Skin of body (tissue), 2 donors: ENCODE measurements around the gene LMO1. TPM values are rescaled to one million over a fixed set of nuclear protein-coding genes. Genes with fewer than 3 reads are reported as not detected.

Experiments used
- DNase-seq: peaks from one replicate; lab custom pipeline; 2025; lab: John Stamatoyannopoulos, UW
- total RNA-seq: library from RNA; depleted of rRNA; stranded (reverse); fragments of >200 nt; gene quantifications from one replicate; pipeline ENCODE4 v1.2.3, GENCODE V29; 2014

The LMO1 gene
- 3.6 TPM for total RNA-seq

DNA sequence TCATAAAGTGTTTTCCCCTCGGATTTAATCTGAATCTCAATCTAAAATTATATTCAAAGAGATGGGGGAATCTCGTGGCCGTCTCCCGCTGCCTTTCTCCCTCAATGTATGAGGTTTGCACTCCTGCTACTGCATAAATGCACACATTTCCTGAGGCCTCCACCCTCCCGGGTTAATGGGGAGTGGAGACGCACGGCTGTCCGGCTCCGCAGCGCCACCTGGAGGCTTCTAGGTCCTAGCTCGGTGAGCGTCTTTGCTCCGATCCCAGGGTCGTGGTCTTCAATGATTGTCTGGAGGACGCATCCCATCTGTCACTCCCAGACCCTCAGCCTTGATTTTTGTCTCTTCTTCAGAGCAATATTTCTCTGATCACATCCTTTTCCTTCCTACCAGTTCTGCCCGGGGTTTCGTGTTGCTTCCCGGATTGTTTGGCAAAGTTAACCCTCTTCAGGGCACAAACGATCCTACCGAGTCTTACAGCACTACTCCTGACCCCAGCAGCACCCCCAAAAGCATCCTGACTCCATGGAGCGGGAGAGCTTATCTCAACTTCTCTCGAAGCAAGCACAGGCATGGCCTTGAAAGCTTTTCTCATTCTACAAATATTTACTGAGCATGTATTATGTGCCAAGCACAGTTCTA is at the start of gene LMO1:
Gene LMO1 (minus strand): TSS at position 110 of the 642 bp plus-strand sequence. CDS start 516 bp downstream, outside the sequence.
- peak; percentile 55 for DNase-seq

DNA sequence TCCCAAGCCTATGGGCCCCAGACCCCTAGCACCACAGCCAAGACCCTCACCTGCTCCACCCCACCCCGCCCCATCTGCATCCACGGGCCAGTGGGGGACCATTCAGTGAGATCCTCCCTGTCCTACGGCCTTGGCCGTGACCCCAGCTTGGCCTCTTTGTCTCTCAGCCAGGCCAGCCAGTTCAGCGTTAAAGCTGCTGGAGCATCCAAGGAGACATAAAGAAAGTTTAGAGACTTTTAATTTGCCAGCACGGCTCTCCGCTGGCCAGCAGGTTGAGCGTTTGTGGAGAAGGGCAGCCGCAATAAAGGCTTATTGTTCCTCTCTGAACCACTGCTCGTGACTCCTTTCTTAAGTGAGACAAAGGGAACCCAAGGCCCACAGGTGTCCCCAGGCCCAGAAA is 49.3 kb upstream of the LMO1 start:
- no peak for DNase-seq

DNA sequence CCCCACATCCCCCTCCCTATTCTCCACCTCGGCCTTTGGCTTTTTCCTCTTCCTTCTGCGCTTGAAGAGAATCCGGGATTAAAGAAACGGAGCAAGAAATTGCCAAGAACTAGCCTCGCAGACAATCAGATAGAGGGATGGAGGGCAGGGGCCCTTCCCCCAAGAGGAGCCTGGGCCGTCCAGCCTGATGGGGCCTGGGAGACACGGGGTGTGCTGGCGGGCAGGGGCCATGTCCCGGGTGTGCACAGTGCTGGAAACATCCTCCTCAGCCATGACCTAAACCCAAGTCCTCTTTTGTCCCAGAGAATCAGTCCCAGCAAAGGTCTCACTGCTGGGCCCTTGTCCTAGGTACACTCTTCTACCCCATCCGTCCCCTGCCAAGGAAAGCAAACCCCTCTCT is 47.7 kb upstream of the LMO1 start:
- DNase-seq = no peak

DNA sequence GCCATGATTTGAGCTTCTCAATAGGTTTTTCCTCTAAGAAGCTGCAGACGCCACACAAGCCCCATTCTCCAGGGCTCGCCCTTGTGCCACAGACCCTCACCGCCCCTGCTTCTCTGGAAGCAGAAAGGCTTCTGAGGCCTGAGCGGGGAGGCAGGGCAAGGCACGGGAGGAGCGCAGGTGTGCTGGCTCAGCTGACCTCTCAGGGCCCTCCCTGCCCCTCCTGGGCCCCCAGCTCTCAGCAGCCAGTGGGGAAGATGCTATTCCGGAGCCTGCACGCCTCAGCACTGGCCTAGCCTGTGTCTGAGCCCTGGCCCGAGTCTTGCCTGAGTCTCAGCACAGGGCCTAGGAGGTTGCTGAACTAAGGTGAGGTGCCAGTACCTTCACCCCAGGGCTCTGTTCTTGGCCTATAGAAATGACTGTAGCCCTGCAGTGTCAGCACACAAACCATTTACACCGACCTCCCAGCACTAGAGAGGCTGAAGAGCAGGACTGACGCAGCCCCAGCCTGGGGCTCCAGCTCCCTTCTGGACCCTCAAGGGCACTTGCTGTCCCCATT is 47.1 kb upstream of the LMO1 start:
- no peak for DNase-seq

DNA sequence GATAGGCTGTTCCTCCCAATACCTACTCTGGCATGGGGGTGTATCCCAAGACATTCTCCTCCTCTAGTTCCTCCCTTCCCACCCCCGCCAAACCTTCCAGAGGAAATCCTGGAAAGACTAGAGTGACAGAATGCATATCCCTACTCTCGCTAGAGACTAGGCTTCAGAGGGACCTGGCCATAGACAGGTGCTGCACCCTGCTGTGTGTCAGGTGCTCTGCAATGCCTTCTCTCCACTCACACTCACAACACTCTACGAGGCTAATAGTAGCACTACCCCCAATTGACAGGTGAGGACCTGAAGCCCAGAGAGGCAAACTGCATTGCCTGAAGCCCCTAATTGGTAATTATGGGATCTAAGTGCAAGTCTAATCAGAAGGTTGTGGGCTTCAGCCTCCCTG is 46.2 kb upstream of the LMO1 start:
- no peak for DNase-seq

DNA sequence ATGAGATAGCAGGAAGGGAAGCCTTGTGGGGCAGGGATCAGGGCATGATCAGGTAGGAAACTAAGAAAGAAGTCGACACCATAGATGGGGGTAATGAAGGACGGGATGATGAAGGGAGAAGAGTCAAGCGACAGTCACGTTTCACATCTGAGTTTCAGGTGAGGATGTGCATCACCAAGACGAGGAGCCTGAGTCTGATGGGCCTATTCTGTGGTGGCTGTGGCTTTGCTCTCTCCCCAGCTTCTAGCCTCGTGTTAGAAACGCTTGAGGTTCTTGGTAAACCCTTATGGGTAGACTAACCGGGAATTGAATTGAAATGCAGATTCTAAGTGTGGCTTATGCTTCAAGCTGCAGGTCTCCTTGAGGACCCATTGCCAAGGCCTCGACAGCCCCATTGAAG is 45.6 kb upstream of the LMO1 start:
- DNase-seq = no peak

DNA sequence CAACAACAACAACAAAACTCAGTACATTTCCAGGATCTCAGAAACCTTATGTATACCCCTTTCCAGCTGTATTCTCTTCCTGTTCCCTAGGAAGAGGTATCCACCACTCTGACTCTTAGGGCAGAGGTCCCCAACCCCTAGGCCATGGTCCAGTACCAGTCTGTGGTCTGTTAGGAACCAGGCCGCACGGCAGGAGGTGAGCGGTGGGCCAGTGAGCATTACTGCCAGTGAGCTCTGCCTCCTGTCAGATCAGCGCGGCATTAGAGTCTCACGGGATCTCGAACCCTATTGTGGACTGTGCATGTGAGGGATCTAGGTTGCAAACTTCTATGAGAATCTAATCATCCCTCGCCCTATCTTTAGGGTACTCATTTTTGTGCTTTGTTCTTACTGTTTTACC is 43.9 kb upstream of the LMO1 start:
- no peak for DNase-seq

DNA sequence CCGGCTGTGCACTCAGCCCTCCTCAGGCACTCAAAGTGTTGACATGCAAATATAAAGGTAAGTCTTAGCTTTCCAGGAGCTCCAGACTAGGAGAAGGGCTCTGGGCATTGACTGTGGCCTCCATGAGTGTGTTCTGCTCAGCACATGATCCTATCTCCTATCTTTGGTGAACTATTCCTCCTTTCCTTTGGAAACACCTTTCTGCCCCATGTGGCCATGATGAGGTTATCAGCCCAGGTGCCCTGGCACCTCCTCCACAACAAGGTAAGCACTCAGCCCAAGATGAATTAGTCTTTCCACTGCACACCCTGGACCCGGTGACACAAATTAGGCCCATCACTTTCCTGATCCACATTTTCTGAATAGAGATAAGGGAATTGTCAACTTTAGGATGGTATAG is 37.9 kb upstream of the LMO1 start:
- no peak for DNase-seq

DNA sequence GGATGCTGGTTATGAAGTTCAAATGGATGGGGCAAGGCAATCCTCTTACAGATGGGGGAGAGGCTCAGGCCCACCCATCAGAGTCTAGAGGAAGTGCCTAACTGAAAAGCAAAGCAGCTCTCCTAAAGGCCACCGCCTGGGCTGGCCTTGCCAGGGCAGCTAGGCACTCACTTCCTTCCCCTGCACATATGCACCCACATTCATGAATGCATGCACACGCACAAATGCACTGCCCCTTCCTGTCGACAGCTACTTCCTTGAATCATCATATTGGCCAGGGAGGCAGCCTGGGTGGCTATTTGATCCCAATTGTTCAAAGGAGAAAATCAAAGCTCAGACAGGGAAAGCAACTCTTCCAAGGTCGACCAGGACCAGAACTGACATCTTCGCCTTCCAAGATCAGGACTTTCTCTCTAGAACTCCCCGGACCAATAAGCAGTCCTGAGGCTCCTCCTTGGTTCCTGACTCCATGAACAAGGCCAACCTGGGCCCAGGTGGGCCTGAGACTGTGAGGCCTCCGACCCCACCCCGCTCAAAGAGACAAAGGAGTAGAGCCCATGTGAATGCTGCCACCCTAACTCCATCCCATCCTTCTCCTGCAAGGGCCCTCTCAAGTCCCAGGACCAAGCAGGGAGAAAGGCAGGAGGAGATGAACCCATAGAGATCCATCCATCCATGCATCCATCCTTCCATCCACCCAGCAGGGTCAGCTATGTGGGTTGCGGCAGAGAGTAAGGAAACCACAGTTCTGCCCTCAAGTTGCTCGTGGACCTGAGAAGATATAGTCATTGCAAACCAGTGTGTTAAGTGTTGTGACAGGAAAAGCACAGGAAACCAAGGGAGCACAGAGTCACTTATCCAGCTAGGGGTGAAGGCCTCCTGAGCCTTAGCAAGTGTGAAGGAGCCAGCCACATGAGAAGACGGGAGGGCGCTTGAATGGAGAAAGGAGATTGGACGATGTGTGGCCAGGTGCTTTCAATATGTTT is 35.4 kb upstream of the LMO1 start:
- no peak for DNase-seq

DNA sequence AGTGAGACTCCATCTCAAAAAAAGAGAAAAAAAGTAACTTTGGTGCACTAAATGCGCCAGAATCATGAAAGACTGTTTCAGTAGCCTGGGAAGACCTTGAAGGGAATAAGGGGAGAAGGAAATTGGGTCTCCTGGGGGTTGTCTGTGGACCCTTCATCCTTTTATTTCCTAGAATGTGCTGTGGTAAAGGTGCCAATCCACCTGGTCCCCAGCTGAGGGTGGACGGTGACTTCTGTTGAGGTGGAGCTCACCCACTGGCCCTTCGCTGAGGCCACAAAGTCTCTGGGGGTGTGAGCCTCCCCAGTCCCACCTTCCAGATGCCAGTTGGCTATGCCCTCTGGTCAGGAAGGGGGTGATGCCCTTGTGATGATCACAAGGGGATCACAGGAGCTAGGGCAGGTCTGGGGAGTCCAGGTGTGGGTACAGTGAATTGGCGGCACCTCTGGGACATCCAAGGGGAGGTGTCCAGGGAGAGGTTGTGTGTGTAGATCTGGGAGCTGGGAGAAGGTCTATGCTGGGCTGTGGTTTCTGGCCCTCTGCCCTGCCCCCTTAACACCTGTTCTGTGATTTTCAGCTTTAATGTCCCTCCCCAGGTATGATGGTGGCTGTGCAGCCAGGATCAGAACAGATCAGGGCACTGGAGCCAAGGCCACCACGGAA is 34.2 kb upstream of the LMO1 start:
- DNase-seq = no peak

DNA sequence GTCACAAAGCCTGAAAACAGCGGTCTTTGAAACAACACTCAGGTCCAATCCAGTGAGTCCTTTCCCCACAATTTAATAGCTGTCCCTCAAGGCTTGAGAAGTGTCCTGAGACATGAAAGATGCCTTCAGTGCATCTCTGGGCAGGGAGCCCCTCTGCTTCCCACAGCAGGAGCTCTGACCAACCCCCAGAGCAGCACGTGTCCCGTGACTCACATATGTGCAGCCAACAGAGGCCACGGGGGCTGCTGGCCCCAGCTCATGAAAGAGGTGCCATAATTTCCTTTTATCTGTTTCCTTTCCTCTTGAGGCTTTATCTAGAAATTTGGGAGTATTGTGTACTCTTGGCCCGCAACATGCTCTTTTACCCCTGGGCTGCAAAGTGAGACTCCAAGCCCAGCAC is 33.2 kb upstream of the LMO1 start:
- no peak for DNase-seq

DNA sequence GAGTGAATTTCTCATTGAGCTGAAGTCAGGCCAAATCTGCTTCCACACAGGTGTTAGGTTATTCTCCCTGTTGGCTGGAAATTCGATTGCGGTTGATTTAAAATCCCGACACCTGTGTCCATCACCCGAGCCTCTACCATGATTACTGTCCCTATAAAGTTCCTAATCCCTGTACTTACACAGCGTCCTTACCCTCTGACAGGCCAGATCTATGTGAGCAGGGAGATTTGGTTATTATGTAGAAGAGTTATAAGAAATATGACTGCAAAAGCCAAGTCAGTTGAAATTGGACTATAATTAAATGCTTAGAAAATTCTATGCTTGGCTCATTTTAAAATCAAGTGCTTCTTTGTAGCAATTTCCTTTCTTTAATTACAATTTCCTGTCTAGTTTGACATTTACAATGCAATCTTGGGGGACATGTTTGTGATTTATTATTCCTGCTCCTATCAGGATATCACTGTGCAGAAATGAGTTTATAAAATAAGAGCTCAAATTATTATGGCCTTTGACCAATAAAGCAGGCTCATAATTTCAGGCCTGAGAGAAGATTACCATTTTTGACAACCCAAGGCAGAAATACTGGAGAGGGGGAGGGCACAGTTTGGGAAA is 32.5 kb upstream of the LMO1 start:
- DNase-seq = no peak

DNA sequence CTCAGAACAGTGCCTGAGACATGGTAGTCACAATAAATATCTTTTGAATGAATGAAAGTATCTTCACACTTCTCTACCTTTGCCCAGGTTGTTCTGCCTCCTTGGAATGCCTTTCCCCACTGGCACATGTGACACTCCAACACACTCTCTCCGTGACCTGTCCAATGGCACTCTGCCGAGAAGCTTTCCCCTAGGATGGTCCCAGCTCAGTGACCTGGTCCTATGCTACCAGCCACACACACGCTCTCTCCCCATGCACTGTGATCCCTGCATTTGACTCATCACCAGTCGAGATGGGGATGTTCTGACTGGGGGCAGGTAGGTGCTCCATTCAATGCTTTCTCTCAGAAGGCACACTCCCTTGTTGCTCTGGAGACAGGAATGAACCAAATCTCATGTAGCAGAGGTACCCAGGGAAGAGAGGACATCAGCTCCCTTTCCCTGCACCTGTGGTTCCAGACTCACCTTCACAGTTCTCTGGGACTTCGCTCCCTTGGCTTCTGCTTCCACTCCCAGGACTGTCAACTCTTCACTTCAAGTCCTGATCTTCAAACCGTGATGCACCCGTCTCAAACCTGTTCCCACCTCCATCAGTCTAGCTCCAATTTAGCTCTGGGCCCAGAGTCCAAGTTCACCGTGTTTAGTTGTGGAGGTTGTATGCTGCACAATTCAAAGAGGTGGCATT is 30.7 kb upstream of the LMO1 start:
- no peak for DNase-seq

DNA sequence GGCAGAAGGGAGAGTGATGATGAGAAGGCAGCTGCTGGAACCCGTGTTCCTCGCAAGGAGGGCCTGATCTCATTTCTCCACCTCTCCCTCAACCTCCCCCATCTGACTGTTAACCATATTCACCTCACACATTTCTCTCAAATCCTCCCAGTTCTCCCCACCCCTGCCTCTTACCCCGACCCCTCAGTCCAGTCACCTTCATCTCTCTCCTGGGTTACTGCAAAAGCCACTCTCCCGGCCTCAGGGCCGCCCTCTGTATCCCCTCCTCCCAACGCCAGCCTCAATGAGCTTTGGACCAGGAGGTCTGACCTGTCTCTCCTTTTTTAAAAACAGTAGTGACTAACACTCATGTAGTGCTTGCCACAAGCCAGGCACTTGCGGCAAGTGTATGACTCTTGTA is 29.5 kb upstream of the LMO1 start:
- no peak for DNase-seq

DNA sequence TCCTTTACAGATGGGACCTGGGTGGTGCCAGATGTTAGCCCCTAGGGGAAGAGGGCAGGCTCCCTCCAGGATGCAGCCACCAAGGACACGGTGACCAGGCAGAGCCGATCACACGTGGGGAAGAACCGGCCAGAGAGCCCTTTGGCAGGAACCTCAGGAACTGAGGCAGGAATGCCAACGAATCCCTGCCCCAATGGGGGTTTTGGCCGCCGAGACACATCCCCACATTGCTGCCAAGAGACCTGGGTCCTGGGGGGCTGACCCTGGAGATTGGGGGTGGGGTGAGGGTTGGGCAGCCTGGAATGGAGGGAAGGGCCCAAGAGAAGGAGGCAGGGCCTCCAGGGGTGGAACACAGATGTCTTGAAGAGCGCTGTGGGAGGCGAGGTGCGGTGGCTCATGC is 28.7 kb upstream of the LMO1 start:
- no peak for DNase-seq

DNA sequence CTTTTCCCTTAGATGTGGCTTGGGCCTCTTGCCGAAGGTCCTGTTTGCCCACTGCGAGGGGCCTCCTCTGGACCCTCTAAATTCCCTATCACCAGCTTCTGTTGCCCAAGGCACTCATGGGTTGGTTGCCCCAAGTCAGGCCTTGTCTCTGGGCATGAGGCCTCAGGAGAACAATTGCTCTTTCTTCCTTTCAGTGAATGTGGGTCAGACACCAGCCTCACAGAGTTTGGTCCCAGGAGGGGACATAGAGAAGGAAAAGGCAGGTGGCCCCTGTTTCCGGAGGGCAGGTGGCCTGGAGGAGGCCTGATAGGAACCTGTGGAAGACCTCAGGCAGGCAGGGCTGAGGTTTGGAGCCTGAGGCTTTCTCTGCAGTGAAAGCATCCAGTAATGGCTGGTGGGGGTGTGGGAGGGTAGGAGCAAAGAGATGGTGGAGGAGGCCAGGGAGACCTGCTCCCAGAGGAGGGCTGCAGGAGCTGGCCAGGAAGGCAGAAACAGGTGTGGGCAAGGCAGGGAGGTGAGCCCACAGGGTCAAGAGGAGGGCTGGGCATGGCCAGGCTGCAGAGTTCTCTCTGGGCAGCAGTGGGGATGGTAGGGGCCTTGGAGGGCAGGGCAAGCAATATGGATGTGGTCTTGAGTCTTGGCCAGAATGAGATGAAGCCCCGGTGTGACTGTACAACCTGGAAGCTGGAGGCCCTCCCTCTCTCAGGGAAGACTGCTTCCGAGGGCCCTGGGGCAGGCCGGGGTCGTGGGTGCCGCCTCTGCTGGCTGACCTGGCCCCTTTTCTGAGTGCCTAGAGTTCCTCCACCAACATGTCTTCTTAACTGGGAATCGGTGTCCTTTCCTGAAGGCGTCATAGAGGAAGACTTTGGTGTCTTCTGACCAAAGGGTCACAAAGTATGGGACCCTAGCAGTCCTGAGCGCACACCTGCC is 28.0 kb upstream of the LMO1 start:
- no peak for DNase-seq

DNA sequence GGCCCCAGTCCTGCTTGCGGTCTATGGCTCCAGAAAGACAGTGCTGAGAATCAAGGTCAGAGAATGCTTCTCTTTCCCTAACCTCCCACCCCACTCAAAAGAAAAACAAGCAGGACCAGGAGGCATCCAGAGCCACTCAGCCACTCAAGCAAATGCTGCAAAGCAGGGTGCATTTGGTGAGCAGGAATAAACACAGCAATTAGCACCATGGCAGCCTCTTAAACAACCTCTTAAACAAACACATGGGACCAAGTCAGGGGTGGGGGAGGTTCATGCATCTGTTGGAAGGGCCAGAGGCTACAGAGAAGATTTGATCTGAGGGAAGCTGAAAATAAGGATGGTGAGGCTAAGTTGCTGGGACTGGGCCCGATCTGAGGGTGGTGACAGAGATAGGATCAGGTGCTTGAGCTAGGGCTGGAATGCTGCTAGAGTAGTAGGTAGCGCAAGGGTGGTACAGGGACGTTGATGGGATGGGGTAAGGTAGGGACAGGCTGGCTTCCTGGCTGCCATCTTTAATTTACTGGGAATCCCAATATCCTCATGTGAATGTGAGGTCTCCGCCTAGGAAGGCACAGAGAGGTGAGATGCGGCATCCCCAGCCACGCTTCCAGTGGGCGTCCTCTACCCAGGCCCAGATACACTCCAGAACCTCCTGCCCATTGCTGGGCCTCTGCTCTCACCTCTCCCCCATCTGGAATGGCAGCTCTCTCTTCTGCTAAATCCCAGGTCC is 26.6 kb upstream of the LMO1 start:
- DNase-seq = no peak

DNA sequence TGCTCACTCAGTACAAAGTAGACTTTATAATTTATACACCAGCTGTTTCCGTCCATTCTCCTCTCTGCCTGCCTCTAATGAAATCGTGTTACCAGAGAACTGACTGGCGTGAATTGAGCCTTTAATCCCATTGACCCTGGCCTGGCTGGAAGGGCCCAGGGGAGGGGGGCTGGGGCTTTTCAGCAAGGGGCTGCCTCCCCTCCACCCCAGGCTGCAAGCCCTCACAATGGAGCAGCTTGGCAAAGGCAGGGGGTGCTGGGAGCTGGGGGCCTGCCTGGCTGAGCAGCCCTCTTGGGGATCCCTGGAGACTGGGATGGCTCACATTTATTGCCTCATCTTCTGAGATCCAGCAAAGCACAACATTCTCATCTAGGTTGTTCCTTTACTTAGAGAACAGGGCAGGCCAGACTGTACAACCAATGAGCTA is 25.8 kb upstream of the LMO1 start:
- DNase-seq = no peak
